Umbilical cord (tissue), 2 donors: ENCODE data around the gene ZNF765. TPM values are rescaled to one million over a fixed set of nuclear protein-coding genes. Genes with fewer than 3 reads are reported as not detected.
"Not testable (repeated sequence)": the region's sequence is repeated elsewhere in the genome, so short reads cannot be mapped to it uniquely, and the experiment has no call there.

Source experiments
- DNase-seq: peaks from one replicate; pipeline ENCODE4 v3.0.0-alpha.2; 2015; ENCODE audit warnings: low spot score
- total RNA-seq: library from RNA; depleted of rRNA; stranded (reverse); fragments of >200 nt; gene quantifications from one replicate; pipeline ENCODE4 v1.2.3, GENCODE V29; 2014; ENCODE audit warnings: low replicate concordance; ENCODE audit not compliant: insufficient read depth

ZNF765 gene
- total RNA-seq: 14.4 TPM

DNA sequence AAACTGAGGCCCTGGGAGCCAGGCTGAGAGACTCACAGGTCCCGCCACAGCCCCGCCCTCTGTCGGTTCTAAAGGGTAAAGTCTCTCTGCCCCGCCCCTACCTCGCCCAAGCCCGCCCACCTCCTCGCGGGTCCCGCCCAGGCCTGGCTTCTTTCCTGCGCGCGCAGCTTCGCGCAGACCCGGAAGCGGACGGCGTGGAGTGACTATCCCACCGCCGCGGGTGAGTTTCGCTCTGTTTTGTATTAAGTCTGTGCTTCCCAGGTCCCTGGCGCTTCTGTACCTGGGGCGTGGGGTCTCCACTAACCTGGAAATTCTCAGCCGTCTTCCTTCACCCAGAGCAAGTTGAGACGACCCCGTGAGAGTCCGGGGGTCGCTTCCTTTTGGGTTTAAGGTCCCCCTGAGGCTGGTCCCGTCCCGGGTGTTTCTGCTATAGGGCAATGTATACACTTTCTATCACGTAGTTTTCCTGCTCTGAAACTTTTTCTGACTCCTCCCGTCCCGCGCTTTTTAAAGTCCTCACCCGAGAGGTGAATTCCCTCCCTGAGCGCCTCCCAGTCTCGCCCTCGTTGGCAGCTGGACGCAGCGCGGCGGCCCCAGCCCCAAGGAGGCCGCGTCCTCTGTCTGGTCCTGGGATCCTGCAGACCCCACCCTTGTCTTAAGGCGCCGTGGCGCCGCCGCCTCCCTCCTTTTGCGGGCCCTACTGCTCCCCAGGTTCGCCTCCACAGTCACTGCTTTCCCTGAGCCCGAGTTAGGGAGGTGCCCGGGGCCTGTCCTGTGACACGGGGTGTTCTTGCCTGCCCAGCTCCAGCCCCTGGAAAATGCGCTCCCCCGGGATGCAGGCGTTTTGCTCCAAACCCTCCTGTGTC lies at the start of gene ZNF765:
ZNF765 (plus strand) TSS at position 176 of the 866 bp plus-strand sequence. CDS start 2,867 bp downstream, outside the sequence.
- DNase-seq: peak; percentile 96

GRCh38 chr19:53355739-53356138 lies 39.2 kb upstream of the ZNF765 start:
- DNase-seq: no peak

DNA sequence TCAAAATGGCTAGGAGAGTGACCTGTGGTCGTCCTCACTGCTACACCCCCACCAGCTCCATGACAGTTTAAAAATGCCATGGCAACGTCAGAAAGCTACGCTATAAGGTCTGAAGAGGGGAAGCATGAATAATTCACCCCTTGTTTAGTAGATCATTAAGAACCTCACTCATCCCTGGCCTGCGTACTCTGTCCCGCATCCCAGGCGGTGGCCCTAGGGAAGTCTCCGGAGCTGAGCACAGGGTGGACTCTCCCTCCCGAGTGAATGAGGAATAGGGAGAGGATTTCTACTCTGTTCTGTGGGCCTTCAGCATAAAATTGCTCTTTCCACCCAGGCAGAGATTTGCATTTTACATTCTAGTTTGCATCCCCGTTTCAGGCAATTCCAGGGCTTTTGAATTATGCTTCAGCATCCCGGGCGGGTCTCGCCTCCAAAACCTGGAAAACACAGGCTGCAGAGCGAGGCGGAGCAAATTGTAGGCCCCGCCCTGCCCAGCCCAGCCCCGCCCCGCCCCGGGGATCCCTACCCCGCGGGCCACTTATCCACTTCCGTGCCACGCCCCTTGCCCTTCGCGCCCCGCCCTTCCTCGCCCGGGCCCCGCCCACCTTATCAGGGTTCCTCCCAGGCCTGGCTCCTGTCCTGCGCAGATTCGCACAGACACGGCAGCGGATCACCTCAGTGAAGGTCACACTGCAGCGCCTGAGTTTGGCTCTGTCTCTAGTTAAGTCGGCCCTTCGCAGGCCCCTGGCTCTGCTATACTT lies 36.9 kb upstream of the ZNF765 start:
- no peak for DNase-seq

DNA sequence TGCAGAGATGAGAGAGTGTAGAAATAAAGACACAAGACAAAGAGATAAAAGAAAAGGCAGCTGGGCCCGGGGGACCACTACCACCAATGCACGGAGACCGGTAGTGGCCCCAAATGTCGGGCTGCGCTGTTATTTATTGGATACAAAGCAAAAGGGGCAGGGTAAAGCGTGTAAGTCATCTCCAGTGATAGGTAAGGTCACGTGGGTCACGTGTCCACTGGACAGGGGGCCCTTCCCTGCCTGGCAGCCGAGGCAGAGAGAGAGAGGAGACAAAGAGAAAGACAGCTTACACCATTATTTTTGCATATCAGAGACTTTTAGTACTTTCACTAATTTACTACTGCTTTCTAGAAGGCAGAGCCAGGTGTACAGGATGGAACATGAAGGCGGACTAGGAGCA lies 34.9 kb upstream of the ZNF765 start:
- DNase-seq: not testable (repeated sequence)

DNA sequence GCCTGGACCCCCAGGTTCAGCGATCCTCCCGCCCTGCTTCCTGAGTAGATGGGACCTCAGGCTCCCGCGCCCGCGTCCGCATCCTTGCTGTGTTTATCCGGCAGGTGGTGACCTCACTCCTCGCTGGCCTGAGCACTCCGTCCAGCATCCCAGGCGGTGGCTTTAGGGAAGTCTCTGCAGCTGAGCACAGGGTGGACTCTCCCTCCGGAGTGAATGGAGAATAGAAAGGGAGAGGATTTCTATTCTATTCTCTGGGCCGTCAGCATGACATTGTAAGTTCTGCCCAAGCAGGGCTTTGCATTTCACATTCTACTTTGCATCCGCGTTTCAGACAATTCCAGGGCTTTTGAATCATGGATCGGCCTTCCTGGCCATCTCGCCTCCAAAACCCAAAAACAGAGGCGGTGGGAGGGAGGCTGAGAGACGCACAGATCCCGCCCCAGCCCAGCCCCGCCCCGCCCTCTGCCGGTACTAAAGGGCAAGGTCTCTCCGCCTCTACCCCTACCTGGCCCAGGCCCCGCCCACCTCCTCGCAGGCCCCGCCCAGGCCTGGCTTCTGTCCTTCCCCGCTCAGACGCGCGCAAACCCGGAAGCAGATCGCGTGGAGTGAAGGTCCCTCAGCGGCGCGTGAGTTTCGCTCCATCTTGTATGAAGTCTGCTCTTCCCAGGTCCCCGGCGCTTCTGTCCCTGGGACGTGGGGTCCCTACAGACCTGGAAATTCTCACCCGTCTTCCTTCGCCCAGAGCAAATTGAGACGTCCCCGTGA lies 29.6 kb upstream of the ZNF765 start, which contains the start of gene ZNF525:
ZNF525 (plus strand) TSS at position 572 of the 765 bp plus-strand sequence. CDS start 6,577 bp downstream, outside the sequence.
- DNase-seq: peak; percentile 90

DNA sequence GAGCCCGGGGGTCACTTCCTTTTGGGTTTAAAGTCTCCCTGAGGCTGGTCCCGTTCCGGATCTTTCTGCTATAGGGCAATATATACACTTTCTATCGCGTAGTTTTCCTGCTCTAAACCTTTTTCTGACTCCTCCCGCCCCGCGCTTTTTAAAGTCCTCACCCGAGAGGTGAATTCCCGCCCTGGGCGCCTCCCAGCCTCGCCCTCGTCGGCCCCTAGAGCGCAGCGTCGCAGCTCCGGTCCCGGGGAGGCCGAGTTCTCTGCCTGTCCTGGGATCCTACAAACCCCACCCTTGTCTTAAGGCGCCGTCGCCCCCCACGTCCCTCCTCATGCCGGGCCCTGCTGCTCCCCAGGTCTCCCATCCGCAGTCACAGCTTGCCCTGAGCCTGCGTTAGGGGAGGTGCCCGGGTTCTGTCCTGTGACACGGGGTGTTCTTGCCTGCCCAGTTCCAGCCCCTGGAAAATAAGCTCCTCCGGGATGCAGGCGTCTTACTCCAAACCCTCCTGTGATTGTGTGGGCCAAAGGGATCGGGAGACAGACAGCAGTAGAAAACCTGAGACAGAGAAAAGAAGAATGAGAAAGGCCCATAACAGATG lies 29.0 kb upstream of the ZNF765 start:
- DNase-seq: no peak

DNA sequence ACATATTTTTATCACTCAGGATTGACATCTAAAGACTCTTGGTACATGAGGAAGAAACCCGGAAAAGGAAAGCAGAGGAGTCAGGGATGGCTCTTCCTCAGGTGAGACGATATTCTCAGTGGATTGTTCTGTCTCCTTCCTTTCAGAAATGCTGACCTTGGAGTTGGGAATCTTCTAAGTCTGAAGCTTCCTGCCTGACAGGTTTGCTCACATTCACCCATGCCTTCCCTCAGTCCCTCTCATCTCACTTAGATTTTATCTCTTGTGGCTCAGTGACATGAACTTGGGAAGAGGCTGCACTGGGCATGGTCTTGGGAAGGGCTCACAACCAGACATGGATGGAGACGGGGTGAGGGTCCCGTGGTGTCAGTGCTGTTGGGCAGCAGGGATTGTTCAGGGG lies 22.8 kb upstream of the ZNF765 start:
- DNase-seq: no peak

- no peak for DNase-seq
These were observed 20.7 kb upstream of the ZNF765 start for GRCh38 chr19:53374288-53374687.

DNA sequence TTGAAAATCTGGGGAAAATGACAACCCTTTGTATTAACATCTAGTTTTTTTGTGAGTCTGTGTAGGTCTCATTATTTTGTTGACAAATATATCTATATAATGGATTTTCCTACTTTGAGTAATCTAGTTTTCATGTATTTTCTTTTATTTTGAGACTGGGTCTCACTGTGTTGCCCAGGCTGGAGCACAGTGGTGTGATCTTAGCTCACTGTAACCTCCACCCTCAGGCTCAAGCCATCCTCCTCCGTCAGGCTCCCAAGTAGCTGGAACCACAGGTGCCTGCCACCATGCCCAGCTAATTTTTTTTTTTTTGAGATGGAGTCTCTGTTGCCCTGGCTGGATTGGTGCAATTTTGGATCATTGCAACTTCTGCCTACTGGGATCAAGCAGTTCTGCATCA lies 20.2 kb upstream of the ZNF765 start:
- no peak for DNase-seq

DNA sequence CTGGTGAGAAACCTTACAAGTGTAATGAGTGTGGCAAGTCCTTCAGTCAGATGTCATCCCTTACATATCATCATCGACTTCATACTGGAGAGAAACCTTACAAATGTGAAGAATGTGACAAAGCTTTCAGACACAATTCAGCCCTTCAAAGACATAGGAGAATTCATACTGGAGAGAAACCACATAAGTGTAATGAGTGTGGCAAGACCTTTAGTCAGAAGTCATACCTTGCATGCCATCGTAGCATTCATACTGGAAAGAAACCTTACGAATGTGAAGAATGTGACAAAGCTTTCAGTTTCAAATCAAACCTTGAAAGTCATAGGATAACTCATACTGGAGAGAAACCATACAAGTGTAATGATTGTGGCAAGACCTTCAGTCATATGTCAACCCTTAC lies 13.6 kb upstream of the ZNF765 start:
- no peak for DNase-seq

GRCh38 chr19:53388168-53388567 lies 6.8 kb upstream of the ZNF765 start:
- peak; percentile 65 for DNase-seq

DNA sequence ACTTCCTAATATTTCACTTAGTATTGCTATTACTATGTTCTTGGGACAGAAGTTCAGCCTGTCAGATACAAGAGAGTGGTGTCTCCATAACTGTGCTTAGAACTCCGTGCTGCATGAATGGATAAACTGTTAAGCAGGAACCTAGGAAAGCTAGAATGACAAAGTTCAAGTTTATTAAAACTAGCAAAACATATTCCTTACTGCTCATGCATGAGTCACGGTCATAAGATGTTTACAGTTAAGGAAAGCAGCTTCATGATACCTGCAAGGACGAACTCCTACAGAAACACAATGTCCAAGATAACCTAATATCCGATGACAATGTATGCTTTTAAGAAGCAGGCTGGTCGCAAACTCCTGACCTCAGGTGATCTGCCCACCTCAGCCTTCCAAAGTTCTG lies 6.0 kb upstream of the ZNF765 start:
- DNase-seq: no peak

GRCh38 chr19:53389571-53389970 lies 5.4 kb upstream of the ZNF765 start:
- no peak for DNase-seq

DNA sequence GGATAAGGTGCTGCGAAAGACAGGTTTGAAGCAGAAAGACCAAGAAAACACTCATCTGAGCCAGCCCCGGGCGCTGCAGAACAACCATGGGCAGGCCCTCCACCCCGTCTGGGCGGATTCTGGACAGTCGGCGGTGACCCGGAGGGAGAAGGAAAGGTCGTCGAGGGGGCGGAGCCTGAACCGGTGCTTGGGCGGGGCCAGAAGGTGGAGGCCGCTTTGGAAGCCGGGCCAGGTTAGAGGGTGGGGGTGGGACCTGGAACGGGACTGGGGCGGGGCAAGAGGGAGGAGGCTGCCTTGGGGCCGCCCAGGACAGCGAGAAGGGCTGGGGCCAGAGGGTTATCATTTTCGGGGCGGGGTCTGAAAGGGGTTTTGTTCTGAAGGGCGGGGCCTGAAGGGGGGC lies 5.0 kb upstream of the ZNF765 start:
- DNase-seq: no peak

DNA sequence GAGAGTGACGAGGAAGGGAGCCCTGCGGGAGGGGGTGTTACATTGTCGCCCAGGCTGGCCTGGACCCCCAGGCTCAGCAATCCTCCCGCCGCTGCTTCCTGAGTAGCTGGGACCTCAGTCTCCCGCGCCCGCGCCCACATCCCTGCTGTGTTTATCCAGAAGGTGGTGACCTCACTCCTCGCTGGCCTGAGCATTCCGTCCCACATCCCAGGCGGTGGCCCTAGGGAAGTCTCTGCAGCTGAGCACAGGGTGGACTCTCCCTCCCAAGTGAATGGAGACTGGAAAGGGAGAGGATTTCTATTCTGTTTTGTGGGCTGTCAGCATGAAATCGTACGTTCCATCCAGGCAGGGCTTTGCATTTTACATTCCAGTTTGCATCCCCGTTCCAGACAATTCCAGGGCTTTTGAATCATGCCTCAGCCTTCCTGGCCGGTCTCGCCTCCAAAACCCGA lies 401 bp upstream of the ZNF765 start:
- DNase-seq: peak; percentile 73

DNA sequence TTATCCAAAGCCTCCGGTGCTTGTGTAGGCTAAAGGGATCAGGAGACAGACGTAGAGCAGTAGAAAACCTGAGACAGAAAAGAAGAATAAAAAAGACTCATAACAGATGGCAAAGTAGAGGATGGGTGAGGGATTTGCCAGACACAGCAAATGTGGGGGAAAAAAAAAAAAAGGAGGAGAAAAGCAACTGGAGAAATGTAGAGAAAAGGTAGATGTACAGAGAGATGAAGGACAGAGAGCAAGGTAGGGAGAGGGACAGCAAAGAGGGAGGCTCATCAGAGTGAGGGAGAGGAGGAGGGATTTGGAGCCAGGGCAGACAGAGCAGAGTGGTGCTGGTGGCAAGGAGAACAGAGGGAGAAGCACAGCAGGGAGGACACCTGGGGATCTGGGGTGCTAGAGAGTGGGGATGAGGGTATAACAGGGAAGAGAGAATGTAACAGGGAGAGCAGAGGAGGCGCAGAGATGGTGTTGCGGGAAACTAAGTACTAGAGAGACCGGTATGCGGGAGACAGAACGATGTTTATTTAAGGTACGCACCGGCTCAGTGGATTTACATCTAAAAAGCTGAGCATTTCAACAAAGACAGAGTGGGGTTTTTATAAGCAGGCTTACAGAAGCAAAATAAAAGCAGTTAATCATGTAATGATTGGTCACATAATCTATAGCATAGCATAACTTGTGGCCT lies 1.0 kb downstream of the ZNF765 start:
- not testable (repeated sequence) for DNase-seq

GRCh38 chr19:53396525-53396868 lies 1.5 kb downstream of the ZNF765 start:
- peak; percentile 17 for DNase-seq

- not testable (repeated sequence) for DNase-seq
These were observed 3.0 kb downstream of the ZNF765 start for GRCh38 chr19:53397918-53398317.

GRCh38 chr19:53409505-53410204 lies 14.7 kb downstream of the ZNF765 start:
- DNase-seq: no peak
